ENCODE measurements around the gene ASMTL.
A peak's percentile ranks its signal among the peaks of the same experiment; 100 is the strongest.

ASMTL gene

DNA sequence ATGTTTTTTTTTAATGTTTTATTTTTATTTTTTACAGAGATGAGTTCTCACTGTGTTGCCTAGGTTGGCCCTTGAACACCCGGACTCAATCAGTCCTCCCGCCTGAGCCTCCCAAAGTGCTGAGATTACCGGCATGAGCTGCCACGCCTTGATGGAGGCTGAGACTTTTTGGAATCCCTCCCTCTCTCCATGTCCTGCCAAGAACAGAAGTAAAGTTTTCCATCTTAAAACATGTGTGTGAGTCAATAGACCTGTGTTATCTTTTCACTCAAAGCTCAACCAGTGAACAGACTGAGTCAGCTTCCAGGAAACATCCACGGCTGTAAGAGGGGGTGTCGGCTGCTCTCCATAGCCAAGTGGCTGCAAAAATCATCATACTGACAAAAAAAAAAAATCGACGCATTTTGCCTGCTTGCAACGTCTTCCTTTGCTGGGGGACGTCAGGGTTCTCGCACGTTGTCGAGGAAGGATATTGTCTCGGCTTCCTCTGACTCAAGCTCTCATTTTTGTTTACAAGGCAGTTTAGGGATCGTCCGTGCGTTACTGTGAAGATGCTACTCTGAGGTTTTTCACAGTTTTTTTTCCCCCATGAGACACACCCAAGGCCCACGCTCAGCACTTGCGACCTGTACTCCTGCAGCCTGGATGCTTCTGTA is 10.0 kb upstream of the ASMTL start:
- Histone ChIP-seq H3K4me3 (replicated peaks; ENCODE audit: insufficient read depth, low read length) (no peak overlapping the region), H3K27me3 (ENCODE audit: insufficient read depth, poor library complexity, severe bottlenecking) (no peaks in the 10 kb centered on the region), H3K27ac (replicated peaks) (no peak overlapping the region)
- TF ChIP-seq SPI1 (IDR thresholded peaks at IDR 0.05; ENCODE audit: borderline replicate concordance, low read depth), result no peak
- TF ChIP-seq, protein P1, sequence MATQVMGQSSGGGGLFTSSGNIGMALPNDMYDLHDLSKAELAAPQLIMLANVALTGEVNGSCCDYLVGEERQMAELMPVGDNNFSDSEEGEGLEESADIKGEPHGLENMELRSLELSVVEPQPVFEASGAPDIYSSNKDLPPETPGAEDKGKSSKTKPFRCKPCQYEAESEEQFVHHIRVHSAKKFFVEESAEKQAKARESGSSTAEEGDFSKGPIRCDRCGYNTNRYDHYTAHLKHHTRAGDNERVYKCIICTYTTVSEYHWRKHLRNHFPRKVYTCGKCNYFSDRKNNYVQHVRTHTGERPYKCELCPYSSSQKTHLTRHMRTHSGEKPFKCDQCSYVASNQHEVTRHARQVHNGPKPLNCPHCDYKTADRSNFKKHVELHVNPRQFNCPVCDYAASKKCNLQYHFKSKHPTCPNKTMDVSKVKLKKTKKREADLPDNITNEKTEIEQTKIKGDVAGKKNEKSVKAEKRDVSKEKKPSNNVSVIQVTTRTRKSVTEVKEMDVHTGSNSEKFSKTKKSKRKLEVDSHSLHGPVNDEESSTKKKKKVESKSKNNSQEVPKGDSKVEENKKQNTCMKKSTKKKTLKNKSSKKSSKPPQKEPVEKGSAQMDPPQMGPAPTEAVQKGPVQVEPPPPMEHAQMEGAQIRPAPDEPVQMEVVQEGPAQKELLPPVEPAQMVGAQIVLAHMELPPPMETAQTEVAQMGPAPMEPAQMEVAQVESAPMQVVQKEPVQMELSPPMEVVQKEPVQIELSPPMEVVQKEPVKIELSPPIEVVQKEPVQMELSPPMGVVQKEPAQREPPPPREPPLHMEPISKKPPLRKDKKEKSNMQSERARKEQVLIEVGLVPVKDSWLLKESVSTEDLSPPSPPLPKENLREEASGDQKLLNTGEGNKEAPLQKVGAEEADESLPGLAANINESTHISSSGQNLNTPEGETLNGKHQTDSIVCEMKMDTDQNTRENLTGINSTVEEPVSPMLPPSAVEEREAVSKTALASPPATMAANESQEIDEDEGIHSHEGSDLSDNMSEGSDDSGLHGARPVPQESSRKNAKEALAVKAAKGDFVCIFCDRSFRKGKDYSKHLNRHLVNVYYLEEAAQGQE (IDR thresholded peaks at IDR 0.05; ENCODE audit: insufficient replicate concordance, low read depth), result no peak
- TF ChIP-seq GABPA (IDR thresholded peaks at IDR 0.05; ENCODE audit: low read depth), result no peak
- DNase-seq (ENCODE audit: low read depth in 1 of 2, low spot score in 1 of 2), result peak in 1 of 2 experiments; percentile 1

DNA sequence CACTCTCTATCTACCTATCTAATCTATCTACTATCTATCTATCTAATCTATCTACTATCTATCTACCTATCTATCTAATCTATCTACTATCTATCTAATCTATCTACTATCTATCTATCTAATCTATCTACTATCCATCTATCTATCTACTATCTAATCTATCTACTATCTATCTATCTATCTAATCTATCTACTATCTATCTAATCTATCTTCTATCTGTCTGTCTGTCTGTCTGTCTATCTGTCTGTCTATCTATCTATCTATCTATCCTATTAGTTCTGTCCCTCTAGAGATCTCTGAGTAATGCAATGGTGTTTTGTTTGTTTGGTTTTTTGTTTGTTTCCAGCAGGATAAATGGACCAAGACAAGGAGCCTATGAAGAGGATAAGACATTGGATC is 9.4 kb upstream of the ASMTL start:
- H3K27ac ChIP-seq (replicated peaks), result no peak overlapping the region
- DNase-seq (ENCODE audit: low read depth in 1 of 2, low spot score in 1 of 2), result no peak
- no peaks in the 10 kb centered on the region for H3K27me3 ChIP-seq (ENCODE audit: insufficient read depth, poor library complexity, severe bottlenecking)
- H3K4me3 ChIP-seq (replicated peaks; ENCODE audit: insufficient read depth, low read length), result no peak overlapping the region
- TF ChIP-seq, protein P1 (IDR thresholded peaks at IDR 0.05; ENCODE audit: insufficient replicate concordance, low read depth), result no peak
- TF ChIP-seq SPI1 (IDR thresholded peaks at IDR 0.05; ENCODE audit: borderline replicate concordance, low read depth), result no peak

DNA sequence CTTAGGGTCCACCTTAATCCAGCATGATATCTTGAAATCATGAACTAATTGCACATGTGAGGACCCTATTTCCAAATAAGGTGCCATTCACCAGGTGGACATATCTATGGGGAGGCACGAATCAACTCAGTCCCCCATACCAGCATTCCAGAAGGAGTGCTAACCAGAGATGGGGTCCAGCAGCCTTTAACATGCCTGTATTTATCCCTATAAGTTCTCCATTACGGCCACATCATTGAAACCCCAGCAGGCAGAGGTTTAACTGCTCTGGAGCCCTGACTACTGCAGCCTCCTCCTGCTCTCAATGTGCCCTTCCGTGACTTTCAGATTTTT is 3.2 kb upstream of the ASMTL start:
- Histone ChIP-seq H3K27me3 (ENCODE audit: insufficient read depth, poor library complexity, severe bottlenecking) (no peaks in the 10 kb centered on the region), H3K4me3 (replicated peaks; ENCODE audit: insufficient read depth, low read length) (no peak overlapping the region), H3K27ac (replicated peaks) (no peak overlapping the region)
- TF ChIP-seq CTCF (IDR thresholded peaks at IDR 0.05; ENCODE audit: insufficient read depth, low read length), result no peak
- TF ChIP-seq, protein P1 (IDR thresholded peaks at IDR 0.05; ENCODE audit: insufficient replicate concordance, low read depth), result no peak
- no peak for TF ChIP-seq POLR2AphosphoS5 (IDR thresholded peaks at IDR 0.05; ENCODE audit: low read depth)
- no peak for TF ChIP-seq SPI1 (IDR thresholded peaks at IDR 0.05; ENCODE audit: borderline replicate concordance, low read depth)
- no peak for TF ChIP-seq GABPA (IDR thresholded peaks at IDR 0.05; ENCODE audit: low read depth)
- DNase-seq (ENCODE audit: low read depth in 1 of 2, low spot score in 1 of 2), result no peak

DNA sequence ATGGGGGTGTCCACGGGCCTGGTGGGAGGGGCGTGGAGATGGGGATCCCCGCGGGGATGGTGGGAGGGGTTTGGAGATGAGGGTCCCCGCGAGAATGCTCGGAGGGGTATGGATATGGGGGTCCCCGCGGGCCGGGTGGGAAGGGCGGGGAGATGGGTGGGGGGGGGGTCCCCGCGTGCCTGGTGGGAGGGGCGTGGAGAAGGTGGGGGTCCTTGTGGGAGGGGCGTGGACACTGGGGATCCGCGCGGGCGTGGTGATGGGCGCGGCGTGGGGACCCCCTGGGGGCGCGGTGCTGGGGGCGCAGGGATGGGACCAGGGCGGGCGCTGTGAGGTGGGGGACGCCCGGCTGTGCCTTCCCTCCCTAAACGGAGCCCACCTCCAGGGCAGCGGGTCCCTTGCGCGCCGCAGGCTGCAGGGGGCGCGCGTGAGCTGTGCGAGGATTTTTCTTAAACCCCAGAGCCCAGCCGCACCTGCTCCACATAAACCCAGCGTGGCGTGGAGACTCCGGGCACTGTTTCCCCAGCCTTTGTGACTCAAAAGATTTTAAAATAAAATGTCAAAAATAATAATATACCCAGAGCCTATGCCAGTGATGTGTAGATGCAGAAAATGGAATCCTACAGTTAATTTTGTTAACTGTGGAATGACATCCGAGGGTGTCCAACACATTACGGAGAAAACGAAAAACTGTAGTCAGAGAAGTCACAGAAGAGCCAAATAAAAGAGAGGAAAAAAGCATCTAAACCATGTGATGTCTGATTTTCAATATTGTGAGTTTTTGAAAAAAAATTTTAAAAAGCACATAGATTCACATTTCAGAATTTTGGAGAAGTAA is 1.5 kb upstream of the ASMTL start:
- Histone ChIP-seq H3K27me3 (ENCODE audit: insufficient read depth, poor library complexity, severe bottlenecking) (no peaks in the 10 kb centered on the region), H3K4me3 (replicated peaks; ENCODE audit: insufficient read depth, low read length) (peak overlapping the region; percentile 56)
- DNase-seq (ENCODE audit: low read depth in 1 of 2, low spot score in 1 of 2), result peak; percentile 32 to 83

More for the DNA sequence above, 1.5 kb upstream of the ASMTL start:
- no peak overlapping the region for H3K27ac ChIP-seq (replicated peaks)
- TF ChIP-seq CTCF (IDR thresholded peaks at IDR 0.05; ENCODE audit: insufficient read depth, low read length) (peak; percentile 40), SPI1 (IDR thresholded peaks at IDR 0.05; ENCODE audit: borderline replicate concordance, low read depth) (no peak), GABPA (IDR thresholded peaks at IDR 0.05; ENCODE audit: low read depth) (no peak)

All from HL-60 (cell line).